Measurements from ENCODE around the gene LIMCH1.

Gene LIMCH1

DNA sequence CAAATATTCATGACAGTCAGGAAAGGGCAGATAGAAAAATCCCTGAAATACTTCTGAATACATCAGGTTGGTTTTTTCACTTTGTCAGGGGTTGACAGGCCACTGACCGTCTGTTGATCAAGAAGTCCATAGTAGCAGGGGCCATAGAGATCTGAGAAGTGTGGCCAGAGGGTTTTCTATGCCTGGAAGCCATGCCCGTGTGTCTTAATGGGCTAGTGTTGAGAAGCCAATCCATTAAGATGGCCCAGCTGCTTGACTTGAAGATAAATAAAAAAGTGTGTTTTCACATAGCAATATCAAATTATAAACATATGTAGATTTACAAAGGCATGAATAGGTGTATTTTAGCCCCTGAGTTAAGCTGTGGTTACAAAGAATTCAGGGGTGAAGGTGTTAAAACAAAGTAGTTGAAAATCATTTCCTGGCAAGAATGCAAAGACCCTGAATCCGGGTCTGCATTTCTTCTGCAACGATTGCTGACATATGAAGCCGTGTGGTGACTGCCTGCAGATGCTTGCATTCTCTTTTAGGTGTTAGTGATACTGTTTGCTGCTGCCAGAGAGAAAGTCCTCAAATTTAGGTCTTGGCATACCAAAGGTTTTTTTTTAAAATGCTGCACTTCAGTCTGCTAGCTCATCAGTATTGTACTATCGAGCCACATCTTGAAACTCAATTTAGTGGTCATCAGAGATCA is 9.3 kb upstream of the LIMCH1 start:
- in situ Hi-C loops (cut with MboI; ENCODE audit: low pct_unique_long_range_greater_than_20kb, low sequenced_read_pairs) = no loop called here
- DNase-seq = no peak

DNA sequence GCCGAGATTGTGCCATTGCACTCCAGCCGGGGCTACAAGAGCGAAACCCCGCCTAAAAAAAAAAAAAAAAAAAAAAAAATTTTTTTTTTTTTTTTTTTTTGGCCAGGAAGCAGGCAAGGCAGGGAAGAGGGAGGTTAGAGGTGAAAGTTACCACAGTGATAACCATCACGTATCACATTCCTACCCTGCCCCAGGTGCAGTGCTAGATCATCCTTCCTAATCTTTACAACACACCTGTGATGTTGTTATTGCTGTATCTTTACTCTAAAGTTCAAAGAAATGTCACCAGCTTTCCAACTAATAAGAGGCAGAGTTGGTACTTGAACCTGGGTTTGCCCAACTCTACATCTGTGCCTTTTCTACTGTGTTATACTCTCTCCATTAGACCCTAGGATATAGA is 7.2 kb upstream of the LIMCH1 start:
- DNase-seq = no peak
- in situ Hi-C loops (cut with MboI; ENCODE audit: low pct_unique_long_range_greater_than_20kb, low sequenced_read_pairs) = no loop called here

DNA sequence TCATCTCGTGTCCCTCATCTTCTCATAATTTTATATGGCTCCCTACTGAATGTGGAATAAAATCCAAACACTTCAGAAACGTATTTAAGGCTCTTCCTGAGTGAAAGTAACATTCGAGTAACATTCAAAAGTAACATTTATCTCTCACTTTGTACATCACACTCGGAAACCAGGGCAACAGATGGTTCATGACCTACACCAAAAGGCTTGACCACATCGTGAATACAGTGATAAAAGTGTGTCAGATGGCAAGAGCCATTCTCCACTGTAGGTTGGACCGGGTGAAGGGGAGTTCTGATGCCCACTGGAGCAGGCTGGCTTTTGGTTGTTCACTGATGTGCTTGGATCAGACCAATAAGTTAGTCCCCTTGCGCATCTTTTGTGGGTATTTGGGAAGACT is 5.6 kb upstream of the LIMCH1 start:
- no peak for DNase-seq
- in situ Hi-C loops (cut with MboI; ENCODE audit: low pct_unique_long_range_greater_than_20kb, low sequenced_read_pairs) = no loop called here

DNA sequence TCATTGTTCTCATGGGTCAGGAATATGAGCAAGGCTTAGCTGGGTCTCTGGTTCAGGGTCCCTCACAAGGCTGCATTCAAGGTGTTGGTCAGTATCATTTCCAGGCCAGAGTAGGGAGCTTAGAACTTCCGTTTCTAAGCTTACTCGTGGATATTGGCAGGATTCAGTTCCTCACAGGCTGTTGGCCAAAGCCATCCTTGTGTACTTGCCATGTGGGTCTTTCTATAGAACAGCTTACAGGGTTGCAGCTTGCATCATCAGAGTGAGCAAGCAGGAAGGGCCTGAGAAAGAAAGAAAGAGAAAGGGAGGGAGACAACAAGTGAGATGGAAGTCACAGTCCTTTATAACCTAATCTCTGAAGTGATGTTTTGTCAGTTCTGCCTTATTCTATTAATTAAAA is 5.1 kb upstream of the LIMCH1 start:
- in situ Hi-C loops (cut with MboI; ENCODE audit: low pct_unique_long_range_greater_than_20kb, low sequenced_read_pairs) = no loop called here

DNA sequence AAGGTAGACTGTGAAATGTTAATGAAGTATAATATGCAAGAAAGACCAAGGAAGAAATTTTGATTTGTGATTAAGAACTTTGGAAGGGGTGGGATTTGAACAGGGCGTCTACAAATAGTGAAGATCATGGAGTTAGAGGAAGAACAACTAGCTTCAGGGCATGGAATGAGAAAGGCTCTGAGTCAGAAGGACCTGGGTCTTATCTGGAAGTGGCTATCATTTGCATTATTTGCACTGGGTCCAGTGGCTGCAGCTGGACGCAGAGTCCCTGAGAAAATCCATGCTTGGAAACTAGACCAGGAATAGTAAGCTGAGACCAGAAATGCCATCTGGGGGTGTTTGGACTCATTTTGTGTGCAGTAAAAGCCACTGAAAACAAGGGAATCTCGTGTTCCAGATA is 4.3 kb upstream of the LIMCH1 start:
- DNase-seq = no peak
- in situ Hi-C loops (cut with MboI; ENCODE audit: low pct_unique_long_range_greater_than_20kb, low sequenced_read_pairs) = no loop called here

More for the DNA sequence above, 5.1 kb upstream of the LIMCH1 start:
- DNase-seq = no peak

DNA sequence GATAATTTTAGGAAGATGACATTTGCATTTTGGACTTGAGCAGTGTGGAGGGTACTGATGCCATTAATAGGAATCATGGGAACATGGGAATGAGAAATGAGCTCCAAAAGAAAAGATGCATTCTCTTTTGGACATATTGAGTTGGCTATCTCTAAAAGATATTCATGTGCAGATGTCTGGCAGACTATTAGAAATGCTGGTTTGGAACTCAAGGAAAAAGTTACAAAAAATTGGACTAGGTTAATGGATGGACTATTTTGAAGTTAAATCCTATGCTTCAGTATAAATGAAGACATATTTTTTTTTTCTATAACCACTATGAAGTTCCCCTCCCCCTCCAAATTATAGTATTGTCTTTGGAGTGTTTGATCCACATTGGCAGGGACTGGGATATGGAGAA is 3.6 kb upstream of the LIMCH1 start:
- in situ Hi-C loops (cut with MboI; ENCODE audit: low pct_unique_long_range_greater_than_20kb, low sequenced_read_pairs) = no loop called here
- no peak for DNase-seq

DNA sequence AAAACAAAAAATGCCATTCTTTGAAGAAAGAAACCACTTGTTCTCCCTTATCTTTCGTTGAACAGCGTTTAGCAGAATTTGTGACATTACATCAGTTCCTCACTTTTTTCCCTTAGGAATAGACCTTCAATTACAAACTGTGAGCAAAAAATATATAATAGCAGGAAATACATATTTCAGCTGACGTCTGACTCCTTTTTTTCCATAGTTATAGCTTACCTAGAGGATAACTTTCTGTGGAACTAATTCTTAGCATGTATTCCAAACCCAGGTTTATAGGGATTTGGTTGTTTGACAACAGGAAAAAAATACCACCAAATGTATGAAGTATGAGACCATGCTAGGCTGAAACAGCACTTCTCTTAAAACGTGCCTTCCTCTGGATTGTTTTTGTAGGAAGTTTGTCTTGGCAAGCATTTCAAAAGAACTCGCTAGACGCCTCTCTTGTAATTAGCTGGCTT is 2.0 kb upstream of the LIMCH1 start:
- no peak for DNase-seq
- in situ Hi-C loops (cut with MboI; ENCODE audit: low pct_unique_long_range_greater_than_20kb, low sequenced_read_pairs) = no loop called here

DNA sequence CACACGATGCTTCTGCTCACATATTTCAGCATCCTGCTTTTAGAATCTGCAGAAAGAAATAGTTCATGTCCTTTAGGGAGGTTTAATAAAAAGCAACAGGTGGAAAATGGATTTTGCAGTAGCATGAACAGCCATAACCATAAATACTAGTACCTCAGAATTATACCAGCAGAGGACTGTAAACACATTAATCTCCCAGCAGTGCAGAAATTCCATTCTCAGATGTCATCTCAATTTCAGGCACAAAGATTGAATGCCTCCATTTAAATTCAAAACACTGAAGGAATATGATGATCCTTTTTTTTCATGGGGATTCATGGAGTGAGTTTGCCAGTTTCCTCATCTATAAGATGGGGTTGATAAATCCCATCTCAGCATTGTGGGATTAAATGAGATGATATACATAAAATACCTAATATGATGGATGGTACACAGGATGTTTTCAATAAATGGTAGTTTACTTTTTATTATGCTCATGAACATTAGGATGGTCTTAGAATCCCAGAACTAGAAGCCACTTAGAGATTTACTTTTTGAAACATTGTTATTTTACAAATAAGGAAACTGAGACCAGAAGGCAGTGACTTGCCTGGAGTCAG is 566 bp upstream of the LIMCH1 start:
- in situ Hi-C loops (cut with MboI; ENCODE audit: low pct_unique_long_range_greater_than_20kb, low sequenced_read_pairs) = no loop called here
- DNase-seq = no peak

DNA sequence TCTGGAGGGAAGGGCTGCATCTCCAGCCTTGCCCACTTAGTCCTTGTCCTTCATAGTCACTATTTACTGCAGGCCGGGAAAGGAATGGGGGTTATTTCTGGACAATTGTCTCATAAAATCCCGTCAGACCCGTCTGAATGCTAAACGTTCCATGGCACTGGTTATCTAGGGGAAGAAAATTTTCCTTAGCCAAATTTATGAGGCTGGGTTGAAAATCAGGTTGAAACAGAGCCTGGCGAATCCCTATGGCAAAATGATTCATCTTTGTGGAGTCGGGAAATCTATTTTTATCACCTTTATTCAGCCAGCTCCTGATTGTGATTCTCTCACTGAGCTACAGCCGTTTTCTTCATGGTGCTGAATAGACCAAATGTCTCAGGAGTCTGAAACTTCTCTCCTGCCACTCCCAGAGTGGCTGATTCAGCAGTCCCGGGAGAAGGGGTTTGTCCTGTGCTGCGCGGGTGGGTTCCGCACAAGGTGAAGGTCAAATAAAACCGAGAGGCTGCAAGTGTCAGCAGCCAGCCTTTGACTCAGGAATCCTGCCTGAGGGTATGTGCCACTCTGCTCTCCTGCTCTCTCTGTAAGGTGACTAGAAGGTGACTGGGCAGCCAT is 1.0 kb downstream of the LIMCH1 start:
- in situ Hi-C loops (cut with MboI; ENCODE audit: low pct_unique_long_range_greater_than_20kb, low sequenced_read_pairs) = no loop called here
- no peak for DNase-seq

DNA sequence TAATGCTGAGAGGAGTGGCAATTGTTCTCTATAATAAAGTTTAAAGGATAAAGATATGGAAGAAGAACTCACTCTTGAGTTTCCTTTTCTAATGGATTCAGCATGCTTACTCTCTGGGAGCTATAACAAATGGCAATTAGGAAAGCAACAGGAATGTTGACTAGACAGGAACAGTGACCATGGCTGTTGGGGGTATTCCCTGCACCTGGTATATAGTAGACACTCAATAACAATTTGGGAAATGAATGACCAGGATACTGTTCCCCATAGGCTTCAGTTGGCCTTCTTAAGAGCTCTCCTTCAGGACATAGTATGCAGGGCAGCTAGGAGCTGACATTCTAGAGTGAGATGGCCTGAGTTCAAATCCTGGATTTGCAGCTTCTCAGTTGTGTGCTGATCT is 1.8 kb downstream of the LIMCH1 start:
- in situ Hi-C loops (cut with MboI; ENCODE audit: low pct_unique_long_range_greater_than_20kb, low sequenced_read_pairs) = no loop called here
- DNase-seq = no peak

DNA sequence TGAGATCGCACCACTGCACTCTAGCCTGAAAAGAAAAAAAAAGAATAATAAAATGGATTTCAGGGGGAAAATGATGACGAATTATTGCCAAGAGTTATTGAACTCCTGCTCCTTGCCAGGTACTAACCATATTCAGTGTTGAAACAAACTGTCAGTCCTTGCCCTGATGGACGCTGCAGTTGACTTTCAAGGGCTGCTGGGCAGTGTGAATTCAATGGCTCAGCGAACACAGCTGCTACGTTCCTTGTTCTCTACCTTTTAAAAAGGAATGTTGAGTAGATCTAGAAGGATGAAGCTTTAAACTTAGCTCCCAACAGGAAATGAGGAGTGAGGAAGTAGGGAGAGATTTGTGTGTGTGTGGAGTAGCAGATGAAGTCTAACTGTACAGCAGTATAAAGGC is 2.7 kb downstream of the LIMCH1 start:
- in situ Hi-C loops (cut with MboI; ENCODE audit: low pct_unique_long_range_greater_than_20kb, low sequenced_read_pairs) = no loop called here
- DNase-seq = no peak

DNA sequence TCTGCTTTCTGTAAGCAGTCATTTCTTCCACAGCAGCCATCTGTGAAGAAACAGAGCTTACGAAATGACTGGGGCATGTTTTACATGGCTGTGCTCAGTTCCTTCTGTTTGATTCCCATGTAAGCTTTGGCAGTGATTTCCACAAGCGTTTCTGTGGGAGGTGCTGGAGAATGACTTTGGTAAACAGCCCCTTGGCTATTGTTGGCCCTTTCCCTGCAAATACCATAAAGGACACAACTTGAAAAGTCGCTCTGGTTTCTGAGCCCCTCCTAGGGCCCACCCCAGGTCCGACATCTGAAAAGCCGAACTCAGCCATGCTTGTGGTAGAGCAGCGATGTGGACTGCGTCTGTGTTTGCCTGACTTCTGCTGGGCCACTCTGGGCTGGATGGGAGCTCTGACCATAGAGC is 3.7 kb downstream of the LIMCH1 start:
- in situ Hi-C loops (cut with MboI; ENCODE audit: low pct_unique_long_range_greater_than_20kb, low sequenced_read_pairs) = no loop called here
- no peak for DNase-seq

DNA sequence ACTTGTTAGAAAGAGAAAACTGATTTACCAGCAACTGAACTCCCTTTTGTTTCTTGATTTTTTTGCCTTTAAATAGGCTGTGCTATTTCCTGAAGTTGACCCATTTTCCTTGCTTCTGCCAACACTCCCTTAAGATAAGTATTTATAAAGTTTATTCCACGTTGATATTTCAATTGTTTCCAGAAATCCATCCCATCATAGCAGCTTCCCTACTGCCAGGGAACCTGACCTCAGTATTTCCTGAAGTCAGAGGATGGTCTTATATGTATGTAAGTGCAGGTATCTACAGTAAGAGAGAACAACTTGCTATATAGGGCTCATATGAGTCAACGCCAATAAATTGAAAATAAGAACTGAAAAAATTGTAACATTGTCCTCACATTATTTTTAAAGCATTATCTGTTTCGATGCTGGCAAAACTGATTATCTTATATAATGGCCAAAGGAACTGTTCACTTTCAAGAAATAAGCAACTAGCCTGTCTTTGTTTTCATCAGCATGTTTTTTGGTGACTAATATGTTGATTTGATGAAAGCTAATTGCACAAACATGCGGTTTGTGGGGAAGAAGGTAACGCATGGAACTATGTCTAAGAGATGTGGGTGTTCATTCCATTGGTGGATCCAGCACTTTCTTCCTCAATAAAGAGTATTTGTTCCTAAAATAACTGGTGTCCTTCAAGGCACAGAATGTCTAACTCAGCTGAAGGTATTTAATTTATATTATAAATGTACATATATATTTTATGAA is 4.7 kb downstream of the LIMCH1 start:
- in situ Hi-C loops (cut with MboI; ENCODE audit: low pct_unique_long_range_greater_than_20kb, low sequenced_read_pairs) = no loop called here
- no peak for DNase-seq

DNA sequence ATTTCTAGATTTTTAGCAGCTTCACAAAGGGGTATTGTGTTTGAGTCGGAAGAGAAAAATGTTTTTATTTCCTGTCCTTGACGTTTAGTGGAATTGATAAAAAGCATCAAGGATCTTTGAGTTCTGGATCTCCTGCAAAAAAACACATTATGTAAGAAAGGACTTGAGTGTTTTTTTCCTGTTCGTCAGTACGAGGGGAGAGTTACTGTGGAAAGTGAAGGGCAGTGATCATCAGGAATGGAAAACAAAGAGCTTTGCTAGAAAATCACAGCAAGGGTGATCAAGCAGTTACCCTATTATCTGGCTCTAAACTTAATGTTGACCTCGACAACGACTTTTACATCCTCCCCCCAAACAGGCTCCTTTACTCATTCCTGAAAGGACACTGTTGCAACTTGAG is 7.3 kb downstream of the LIMCH1 start:
- no peak for DNase-seq
- in situ Hi-C loops (cut with MboI; ENCODE audit: low pct_unique_long_range_greater_than_20kb, low sequenced_read_pairs) = no loop called here

DNA sequence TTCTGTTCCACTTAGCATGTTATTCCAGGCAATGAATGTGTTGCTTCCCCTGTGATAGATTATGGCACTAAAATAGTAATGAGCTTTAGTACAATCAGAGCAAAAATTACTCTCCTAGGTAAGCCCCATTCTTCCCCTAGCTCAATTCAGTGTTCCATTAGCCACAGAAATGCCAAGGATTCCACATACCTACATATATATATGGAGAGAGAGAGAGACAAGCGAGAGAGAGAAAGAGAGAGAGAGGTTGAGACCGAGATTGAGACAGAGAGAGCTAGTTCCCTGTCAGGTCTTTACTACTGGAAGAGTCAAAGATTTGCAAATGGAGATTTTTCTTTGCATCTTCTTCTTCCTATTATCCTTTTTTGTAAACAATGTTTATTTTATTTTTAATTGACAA is 8.7 kb downstream of the LIMCH1 start:
- DNase-seq = no peak
- in situ Hi-C loops (cut with MboI; ENCODE audit: low pct_unique_long_range_greater_than_20kb, low sequenced_read_pairs) = no loop called here

DNA sequence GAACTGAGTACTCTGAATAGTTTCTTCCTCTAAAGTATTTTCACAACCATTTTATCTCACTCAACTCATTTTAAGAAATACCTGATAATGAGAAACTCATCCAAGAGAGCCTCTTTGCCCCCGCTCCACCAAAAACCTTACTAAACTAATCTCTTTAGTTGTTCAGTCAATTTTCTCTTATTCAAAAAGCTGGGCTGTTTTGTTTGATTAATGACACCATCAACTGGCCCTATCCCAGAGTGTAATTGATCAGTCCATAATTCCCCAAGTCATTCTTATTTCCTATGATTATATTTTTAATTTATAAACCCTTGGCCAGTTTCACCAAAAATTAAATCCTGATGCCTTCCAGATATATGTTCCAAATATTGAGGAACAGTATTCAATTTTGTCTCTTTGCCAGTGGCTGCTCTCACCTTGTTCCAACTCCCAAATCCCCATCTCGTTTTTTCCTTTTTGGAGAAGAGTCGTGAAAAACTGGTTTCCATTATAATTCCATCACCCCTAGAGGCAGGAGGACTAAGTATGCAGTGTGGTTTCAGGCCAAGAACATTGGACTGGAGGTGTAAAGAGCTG is 10.4 kb downstream of the LIMCH1 start:
- in situ Hi-C loops (cut with MboI; ENCODE audit: low pct_unique_long_range_greater_than_20kb, low sequenced_read_pairs) = no loop called here
- no peak for DNase-seq

DNA sequence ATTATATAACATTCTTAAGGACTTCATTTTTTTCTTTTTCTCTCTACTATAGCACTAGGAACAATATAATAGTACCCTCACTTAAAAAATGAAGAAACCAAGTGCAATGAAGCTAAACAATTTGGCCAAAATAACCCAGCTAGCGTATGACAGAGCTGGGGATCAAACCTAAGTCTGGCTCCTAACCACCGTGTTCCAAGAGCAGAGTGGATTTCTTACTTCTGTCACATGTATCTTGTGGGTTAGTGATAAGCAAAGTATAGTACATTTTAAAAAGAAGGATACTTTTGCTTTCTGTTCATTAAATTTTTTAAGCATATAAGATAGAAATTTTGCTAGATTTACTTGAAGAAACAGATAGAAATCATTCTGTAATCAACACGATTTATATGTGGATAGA is 11.5 kb downstream of the LIMCH1 start:
- in situ Hi-C loops (cut with MboI; ENCODE audit: low pct_unique_long_range_greater_than_20kb, low sequenced_read_pairs) = no loop called here
- DNase-seq = no peak

DNA sequence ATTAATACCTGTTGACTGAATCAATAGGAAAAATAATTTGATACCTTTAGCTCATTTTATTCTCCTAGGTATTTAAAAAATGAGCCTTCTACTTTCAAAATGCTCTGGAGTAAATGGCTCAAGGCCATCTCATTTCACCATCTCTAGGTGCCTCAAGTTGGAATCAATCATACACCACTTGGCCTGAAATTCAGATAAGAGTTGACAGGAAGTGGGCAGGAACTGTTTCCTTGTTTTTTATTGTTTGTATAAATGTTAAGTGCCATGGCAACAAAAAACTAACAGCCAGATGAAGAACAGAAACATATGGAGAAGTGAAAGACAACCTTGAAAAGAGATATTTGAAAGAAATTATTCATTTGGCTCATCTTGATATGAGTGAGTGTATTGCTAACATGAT is 12.4 kb downstream of the LIMCH1 start:
- in situ Hi-C loops (cut with MboI; ENCODE audit: low pct_unique_long_range_greater_than_20kb, low sequenced_read_pairs) = no loop called here
- DNase-seq = no peak

DNA sequence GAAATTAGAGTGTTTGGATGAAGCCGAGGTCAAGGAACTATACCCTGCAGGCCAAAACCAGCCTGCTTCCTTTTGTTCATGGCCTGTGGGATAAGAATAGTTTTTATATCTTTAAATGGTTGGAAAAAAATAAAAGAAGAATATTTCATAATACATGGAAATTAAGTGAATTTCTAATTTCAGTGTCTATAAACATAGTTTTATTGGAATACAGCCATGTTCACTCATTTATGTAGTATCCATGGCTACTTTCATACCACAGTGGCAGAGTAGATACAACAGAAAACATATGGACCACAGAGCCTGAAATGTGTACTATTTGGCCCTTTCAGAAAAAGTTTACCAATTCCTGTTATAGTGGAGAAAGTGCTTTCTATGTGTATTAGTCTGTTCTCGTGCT is 13.6 kb downstream of the LIMCH1 start:
- in situ Hi-C loops (cut with MboI; ENCODE audit: low pct_unique_long_range_greater_than_20kb, low sequenced_read_pairs) = no loop called here
- no peak for DNase-seq

DNA sequence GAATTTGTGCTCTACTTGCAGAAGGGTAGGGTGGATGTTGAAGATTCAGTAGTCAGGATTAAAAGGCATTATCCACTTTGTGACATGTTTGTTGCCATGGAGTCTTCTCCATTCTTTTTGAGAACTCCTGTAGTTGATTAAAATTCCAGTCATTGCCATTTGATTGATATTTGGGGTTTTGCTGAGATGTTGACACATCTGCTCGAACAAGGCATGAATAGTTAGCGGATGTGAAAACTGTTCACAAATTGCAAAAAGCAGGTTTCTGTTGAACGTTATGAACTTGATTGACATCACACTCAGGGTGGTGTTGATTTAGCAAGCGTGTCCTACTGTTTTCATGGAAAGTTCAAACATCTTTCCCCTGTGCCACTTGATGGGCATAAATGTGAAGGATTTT is 16.9 kb downstream of the LIMCH1 start:
- in situ Hi-C loops (cut with MboI; ENCODE audit: low pct_unique_long_range_greater_than_20kb, low sequenced_read_pairs) = no loop called here
- no peak for DNase-seq
